Panc1 (cell line): ENCODE results near the gene GPC2. TPM values are rescaled to one million over a fixed set of nuclear protein-coding genes. Genes with fewer than 3 reads are reported as not detected.

ENCODE experiments used
- ATAC-seq: fragments of 200-7000 bp; cut with Tn5 transposase; 2 replicates; pipeline ENCODE4 v1.9.1; 2020; ENCODE audit warnings: mild to moderate bottlenecking, moderate library complexity
- BruUV-seq: library from RNA; stranded (reverse); fragments of 400-500 nt; replicated peaks from 2 replicates; lab custom pipeline; 2021; lab: Mats Ljungman, UMichigan
- CTCF ChIA-PET: fragments of 300-600 bp; sonication (Branson Sonifier 250); formaldehyde crosslinking; loops from one replicate; lab custom pipeline; 2022; ENCODE audit warnings: antibody characterized with exemption; lab: Charles Lee
- POLR2A ChIA-PET: fragments of 300-600 bp; sonication (Branson Sonifier 250); formaldehyde crosslinking; loops from one replicate; lab custom pipeline; 2022; ENCODE audit warnings: antibody characterized with exemption; lab: Charles Lee
- DNase-seq: peaks from one replicate; pipeline ENCODE4 v3.0.0-alpha.2; 2010; ENCODE audit warnings: low read depth, low spot score
- H3K27ac ChIP-seq: 2 replicates; pipeline ENCODE4 v1.5.1; 2011; ENCODE audit warnings: mild to moderate bottlenecking, low read length, inconsistent platforms
- H3K27me3 ChIP-seq: fragments of 200-500 bp; sonication (Bioruptor generic); 2 replicates; pipeline ENCODE4 v1.6.0; 2014; ENCODE audit warnings: low read length, inconsistent platforms; ENCODE audit not compliant: control insufficient read depth, insufficient read depth
- H3K36me3 ChIP-seq: fragments of 200-500 bp; sonication (Bioruptor generic); 2 replicates; pipeline ENCODE4 v1.5.1; 2014; ENCODE audit warnings: inconsistent platforms, mild to moderate bottlenecking, low read length, moderate library complexity; ENCODE audit not compliant: control insufficient read depth, insufficient read depth
- H3K4me1 ChIP-seq: 2 replicates; pipeline ENCODE4 v1.5.1; 2011; ENCODE audit warnings: inconsistent platforms, mild to moderate bottlenecking, low read length, moderate library complexity; ENCODE audit not compliant: control insufficient read depth, insufficient read depth
- H3K4me3 ChIP-seq, 2 experiments: 2 replicates each; pipeline ENCODE4 v1.5.1; 2011 to 2012; ENCODE audit warnings: low read depth in 2 of 2, low read length in 2 of 2, mild to moderate bottlenecking in 2 of 2, inconsistent platforms in 1 of 2, moderate library complexity in 1 of 2
- H3K9me3 ChIP-seq: fragments of 200-500 bp; sonication (Bioruptor generic); 2 replicates; pipeline ENCODE4 v1.5.1; 2014; ENCODE audit warnings: low read depth, mild to moderate bottlenecking, inconsistent platforms, low read length, moderate library complexity; ENCODE audit not compliant: control insufficient read depth, insufficient read depth
- POLR2AphosphoS5 ChIP-seq: IDR thresholded peaks from 2 replicates; pipeline ENCODE4 v1.6.1; 2012; ENCODE audit warnings: mild to moderate bottlenecking, low read depth, low read length, moderate library complexity
- SIN3A ChIP-seq: IDR thresholded peaks from 2 replicates; pipeline ENCODE4 v1.6.1; 2012; ENCODE audit warnings: low read depth, mild to moderate bottlenecking, low read length, moderate library complexity, borderline replicate concordance; ENCODE audit not compliant: insufficient read depth
- TCF7L2 ChIP-seq: IDR thresholded peaks from 2 replicates; pipeline ENCODE4 v1.6.1; 2011; ENCODE audit warnings: mild to moderate bottlenecking, low read depth, low read length, inconsistent platforms
- in situ Hi-C: cut with HindIII; loops from 2 replicates; pipeline ENCODE4 v1.10.0; 2016; ENCODE audit warnings: low sequenced_read_pairs, low pct_unique_long_range_greater_than_20kb
- intact Hi-C: fragments of 100-400 bp; cut with micrococcal nuclease; formaldehyde crosslinking; loops from one replicate; pipeline ENCODE4 v1.10.0; 2022; ENCODE audit not compliant: unreplicated experiment
- total RNA-seq: library from RNA; stranded (reverse); gene quantifications from one replicate; pipeline ENCODE4 v1.2.1, GENCODE V29; 2021; ENCODE audit not compliant: unreplicated experiment
- TF ChIP-seq, protein P1 (sequence below): fragments of 450-650 bp; IDR thresholded peaks from 2 replicates; pipeline ENCODE4 v1.5.1; 2017; ENCODE audit warnings: mild to moderate bottlenecking
- TF ChIP-seq, protein P2 (sequence below), 2 experiments: IDR thresholded peaks; 2 replicates each; pipeline ENCODE4 v1.6.1; 2011 to 2012; ENCODE audit warnings: low read depth in 2 of 2, control low read depth in 1 of 2, low read length in 1 of 2, mild to moderate bottlenecking in 1 of 2, moderate library complexity in 1 of 2; ENCODE audit not compliant: insufficient read depth in 1 of 2

The GPC2 gene
- total RNA-seq, 1 experiment from 2014 or later, result 7.9 TPM

GRCh38 chr7:100122067-100122466, 55.1 kb downstream of the GPC2 start:
- Histone ChIP-seq H3K27ac (no peak overlapping the region), H3K27me3 (no peaks in the 10 kb centered on the region), H3K4me1 (peaks cover 22% of the 10 kb centered on the region), H3K36me3 (peaks cover 2% of the 10 kb centered on the region; the same call in 1 of the 2 replicates), H3K4me3 (no peak overlapping the region; a peak in 1 of 4 replicates), H3K9me3 (no peaks in the 10 kb centered on the region)
- TF ChIP-seq SIN3A (no peak), POLR2AphosphoS5 (no peak)
- TF ChIP-seq, protein P1, sequence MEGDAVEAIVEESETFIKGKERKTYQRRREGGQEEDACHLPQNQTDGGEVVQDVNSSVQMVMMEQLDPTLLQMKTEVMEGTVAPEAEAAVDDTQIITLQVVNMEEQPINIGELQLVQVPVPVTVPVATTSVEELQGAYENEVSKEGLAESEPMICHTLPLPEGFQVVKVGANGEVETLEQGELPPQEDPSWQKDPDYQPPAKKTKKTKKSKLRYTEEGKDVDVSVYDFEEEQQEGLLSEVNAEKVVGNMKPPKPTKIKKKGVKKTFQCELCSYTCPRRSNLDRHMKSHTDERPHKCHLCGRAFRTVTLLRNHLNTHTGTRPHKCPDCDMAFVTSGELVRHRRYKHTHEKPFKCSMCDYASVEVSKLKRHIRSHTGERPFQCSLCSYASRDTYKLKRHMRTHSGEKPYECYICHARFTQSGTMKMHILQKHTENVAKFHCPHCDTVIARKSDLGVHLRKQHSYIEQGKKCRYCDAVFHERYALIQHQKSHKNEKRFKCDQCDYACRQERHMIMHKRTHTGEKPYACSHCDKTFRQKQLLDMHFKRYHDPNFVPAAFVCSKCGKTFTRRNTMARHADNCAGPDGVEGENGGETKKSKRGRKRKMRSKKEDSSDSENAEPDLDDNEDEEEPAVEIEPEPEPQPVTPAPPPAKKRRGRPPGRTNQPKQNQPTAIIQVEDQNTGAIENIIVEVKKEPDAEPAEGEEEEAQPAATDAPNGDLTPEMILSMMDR, result no peak
- ATAC-seq (no peak), DNase-seq (no peak)
- ChIA-PET CTCF (interaction anchor here (0.6 kb wide), 1 partner anchor 9 kb away, joined by 13 read pairs; no protein-coding TSS in a partner anchor), POLR2A (interaction anchor here (0.5 to 0.8 kb wide), 2 partner anchors 20 to 103 kb away, joined by 3 read pairs; no protein-coding TSS in a partner anchor)
- in situ Hi-C loops, result no loop called here
- BruUV-seq, result no TSS peak
- intact Hi-C loops, result no loop called here

- Histone ChIP-seq H3K4me3 (peak overlapping the region; percentile 69 to 99), H3K9me3 (no peaks in the 10 kb centered on the region), H3K4me1 (peaks cover 21% of the 10 kb centered on the region), H3K27ac (peak overlapping the region; percentile 88; the same call in 1 of the 2 replicates), H3K27me3 (no peaks in the 10 kb centered on the region), H3K36me3 (no peaks in the 10 kb centered on the region)
- intact Hi-C loops (no loop called here), in situ Hi-C loops (no loop called here)
- ChIA-PET POLR2A (interaction anchor here (0.9 to 1.2 kb wide), 2 partner anchors 18 to 20 kb away, joined by 3 to 16 read pairs; no protein-coding TSS in a partner anchor), CTCF (no interaction called here)
- BruUV-seq, result no TSS peak
- ATAC-seq (no peak), DNase-seq (no peak)
- TF ChIP-seq TCF7L2, result no peak
- TF ChIP-seq, protein P1, result no peak
- TF ChIP-seq, protein P2, sequence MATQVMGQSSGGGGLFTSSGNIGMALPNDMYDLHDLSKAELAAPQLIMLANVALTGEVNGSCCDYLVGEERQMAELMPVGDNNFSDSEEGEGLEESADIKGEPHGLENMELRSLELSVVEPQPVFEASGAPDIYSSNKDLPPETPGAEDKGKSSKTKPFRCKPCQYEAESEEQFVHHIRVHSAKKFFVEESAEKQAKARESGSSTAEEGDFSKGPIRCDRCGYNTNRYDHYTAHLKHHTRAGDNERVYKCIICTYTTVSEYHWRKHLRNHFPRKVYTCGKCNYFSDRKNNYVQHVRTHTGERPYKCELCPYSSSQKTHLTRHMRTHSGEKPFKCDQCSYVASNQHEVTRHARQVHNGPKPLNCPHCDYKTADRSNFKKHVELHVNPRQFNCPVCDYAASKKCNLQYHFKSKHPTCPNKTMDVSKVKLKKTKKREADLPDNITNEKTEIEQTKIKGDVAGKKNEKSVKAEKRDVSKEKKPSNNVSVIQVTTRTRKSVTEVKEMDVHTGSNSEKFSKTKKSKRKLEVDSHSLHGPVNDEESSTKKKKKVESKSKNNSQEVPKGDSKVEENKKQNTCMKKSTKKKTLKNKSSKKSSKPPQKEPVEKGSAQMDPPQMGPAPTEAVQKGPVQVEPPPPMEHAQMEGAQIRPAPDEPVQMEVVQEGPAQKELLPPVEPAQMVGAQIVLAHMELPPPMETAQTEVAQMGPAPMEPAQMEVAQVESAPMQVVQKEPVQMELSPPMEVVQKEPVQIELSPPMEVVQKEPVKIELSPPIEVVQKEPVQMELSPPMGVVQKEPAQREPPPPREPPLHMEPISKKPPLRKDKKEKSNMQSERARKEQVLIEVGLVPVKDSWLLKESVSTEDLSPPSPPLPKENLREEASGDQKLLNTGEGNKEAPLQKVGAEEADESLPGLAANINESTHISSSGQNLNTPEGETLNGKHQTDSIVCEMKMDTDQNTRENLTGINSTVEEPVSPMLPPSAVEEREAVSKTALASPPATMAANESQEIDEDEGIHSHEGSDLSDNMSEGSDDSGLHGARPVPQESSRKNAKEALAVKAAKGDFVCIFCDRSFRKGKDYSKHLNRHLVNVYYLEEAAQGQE (IDR thresholded peaks at IDR 0.05; ENCODE audit: insufficient read depth in 1 of 2, low read depth in 2 of 2, low read length in 1 of 2), result no peak
- TF ChIP-seq POLR2AphosphoS5, result no peak
- TF ChIP-seq SIN3A, result no peak
Measured at GRCh38 chr7:100120733-100121036, 56.5 kb downstream of the GPC2 start.
